OCI-LY1 (cell line): ENCODE measurements around the gene SMAD3.

ENCODE experiments used
- H2AFZ ChIP-seq: fragments of 200-600 bp; sonication (generic), shearing (Covaris generic); 2 replicates; pipeline ENCODE4 v1.6.0; 2014; ENCODE audit warnings: antibody characterized with exemption, mild to moderate bottlenecking, low read length
- H3F3A ChIP-seq: fragments of 200-600 bp; sonication (generic), shearing (Covaris generic); 2 replicates; pipeline ENCODE4 v1.6.0; 2014; ENCODE audit warnings: mild to moderate bottlenecking, antibody characterized with exemption, low read length, moderate library complexity; ENCODE audit not compliant: insufficient read depth
- H3K27ac ChIP-seq: fragments of 200-600 bp; sonication (generic); 2 replicates; pipeline ENCODE4 v1.5.1; 2014; ENCODE audit warnings: low read length, mixed run types, mild to moderate bottlenecking, low read depth; ENCODE audit not compliant: poor library complexity, severe bottlenecking
- H3K27me3 ChIP-seq: fragments of 200-600 bp; sonication (generic); 2 replicates; pipeline ENCODE4 v1.6.0; 2014; ENCODE audit warnings: antibody characterized with exemption, mild to moderate bottlenecking, low read length, moderate library complexity; ENCODE audit not compliant: insufficient read depth
- H3K36me3 ChIP-seq: fragments of 200-600 bp; sonication (generic); 2 replicates; pipeline ENCODE4 v1.6.1; 2014; ENCODE audit warnings: mild to moderate bottlenecking, antibody characterized with exemption, low read length, moderate library complexity, mixed read lengths; ENCODE audit not compliant: insufficient read depth
- H3K4me1 ChIP-seq: fragments of 200-600 bp; sonication (generic); 2 replicates; pipeline ENCODE4 v1.5.1; 2014; ENCODE audit warnings: mild to moderate bottlenecking, low read length, moderate library complexity; ENCODE audit not compliant: insufficient read depth, severe bottlenecking
- H3K4me2 ChIP-seq: fragments of 200-600 bp; sonication (generic), shearing (Covaris generic); 2 replicates; pipeline ENCODE4 v1.6.1; 2014; ENCODE audit warnings: low read length
- H3K4me3 ChIP-seq: fragments of 200-600 bp; sonication (generic); 2 replicates; pipeline ENCODE4 v1.5.1; 2014; ENCODE audit warnings: low read length, low read depth, mild to moderate bottlenecking, mixed read lengths; ENCODE audit not compliant: poor library complexity, severe bottlenecking
- H3K79me2 ChIP-seq: fragments of 200-600 bp; shearing (Covaris generic); 2 replicates; pipeline ENCODE4 v1.6.1; 2016; ENCODE audit warnings: mixed run types, low read length, mixed read lengths; ENCODE audit not compliant: insufficient read depth
- H3K9ac ChIP-seq: fragments of 200-600 bp; sonication (generic), shearing (Covaris generic); 2 replicates; pipeline ENCODE4 v1.6.1; 2014; ENCODE audit warnings: mild to moderate bottlenecking, low read length, mixed read lengths
- H3K9me2 ChIP-seq: fragments of 200-600 bp; sonication (generic), shearing (Covaris generic); 2 replicates; pipeline ENCODE4 v1.6.1; 2014; ENCODE audit warnings: low read depth, mild to moderate bottlenecking, low read length, mixed read lengths
- H3K9me3 ChIP-seq: fragments of 200-600 bp; shearing (Covaris generic); 2 replicates; pipeline ENCODE4 v1.6.1; 2014; ENCODE audit warnings: low read length, mixed read lengths
- H4K20me1 ChIP-seq: fragments of 200-600 bp; sonication (generic), shearing (Covaris generic); 2 replicates; pipeline ENCODE4 v1.6.0; 2016; ENCODE audit warnings: mild to moderate bottlenecking, low read length; ENCODE audit not compliant: insufficient read depth
- EZH2 ChIP-seq: fragments of 200-600 bp; sonication (generic), shearing (Covaris generic); IDR thresholded peaks from 2 replicates; pipeline ENCODE4 v1.8.0; 2017; ENCODE audit warnings: borderline replicate concordance, mixed run types, mild to moderate bottlenecking, antibody characterized with exemption, low read length, moderate library complexity, mixed read lengths
- TF ChIP-seq, protein P1 (sequence below): fragments of 200-600 bp; sonication (generic), shearing (Covaris generic); IDR thresholded peaks from 2 replicates; pipeline ENCODE4 v1.5.1; 2017; ENCODE audit warnings: mild to moderate bottlenecking, antibody characterized with exemption, low read length, moderate library complexity, mixed read lengths

SMAD3 gene

DNA sequence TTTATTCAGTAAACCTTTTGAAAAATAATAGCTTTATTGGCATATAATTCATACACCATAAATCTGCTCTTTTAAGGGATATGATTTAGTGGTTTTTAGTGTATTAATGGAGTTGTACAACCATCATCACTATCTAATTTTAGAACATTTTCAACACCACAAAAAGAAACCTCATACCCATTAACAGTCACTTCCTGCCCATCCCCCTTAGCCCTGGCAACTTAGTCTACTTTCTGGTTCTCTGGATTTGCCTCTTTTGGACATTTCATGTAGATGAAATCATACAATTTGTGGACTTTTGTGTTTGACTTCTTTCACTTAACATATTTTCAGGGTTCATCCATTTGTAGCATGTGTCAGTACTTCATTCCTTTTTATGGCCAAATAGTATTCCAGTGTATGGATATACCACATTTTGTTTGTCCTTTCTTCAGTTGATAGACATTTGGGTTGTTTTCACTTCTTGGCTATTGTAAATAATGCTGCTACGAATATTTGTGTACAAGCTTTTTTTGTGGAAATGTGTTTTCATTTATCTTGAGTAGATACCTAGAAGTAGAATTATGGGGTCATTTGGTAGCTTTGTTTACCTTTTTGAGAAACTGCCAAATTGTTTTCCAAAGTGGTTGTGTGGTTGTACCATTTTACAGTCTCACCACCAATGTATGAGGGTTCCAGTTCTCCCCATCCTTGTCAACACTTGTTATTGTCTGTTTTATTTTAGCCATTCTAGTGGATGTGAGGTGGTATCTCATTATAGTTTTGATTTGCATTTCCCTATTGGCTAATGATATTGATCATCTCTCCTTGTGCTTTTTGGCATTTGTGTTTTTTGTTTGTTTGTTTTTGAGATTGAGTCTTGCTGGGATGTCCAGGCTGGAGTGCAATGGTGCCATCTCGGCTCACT, 45.8 kb downstream of the SMAD3 start:
- H3K9ac ChIP-seq: no peak overlapping the region
- no peaks in the 10 kb centered on the region for H3K27me3 ChIP-seq
- peaks cover 8% of the 10 kb centered on the region for H3K9me3 ChIP-seq
- H3K4me3 ChIP-seq: no peak overlapping the region
- H3K9me2 ChIP-seq: no peaks in the 10 kb centered on the region
- peak overlapping the region; percentile 89 for H3K27ac ChIP-seq
- H2AFZ ChIP-seq: no peak overlapping the region
- H3K4me2 ChIP-seq: peak overlapping the region; percentile 55; the same call in 1 of the 2 replicates
- no peaks in the 10 kb centered on the region for H3F3A ChIP-seq
- no peaks in the 10 kb centered on the region for H4K20me1 ChIP-seq
- H3K79me2 ChIP-seq: peaks cover 30% of the 10 kb centered on the region
- no peak for TF ChIP-seq EZH2
- TF ChIP-seq, protein P1, sequence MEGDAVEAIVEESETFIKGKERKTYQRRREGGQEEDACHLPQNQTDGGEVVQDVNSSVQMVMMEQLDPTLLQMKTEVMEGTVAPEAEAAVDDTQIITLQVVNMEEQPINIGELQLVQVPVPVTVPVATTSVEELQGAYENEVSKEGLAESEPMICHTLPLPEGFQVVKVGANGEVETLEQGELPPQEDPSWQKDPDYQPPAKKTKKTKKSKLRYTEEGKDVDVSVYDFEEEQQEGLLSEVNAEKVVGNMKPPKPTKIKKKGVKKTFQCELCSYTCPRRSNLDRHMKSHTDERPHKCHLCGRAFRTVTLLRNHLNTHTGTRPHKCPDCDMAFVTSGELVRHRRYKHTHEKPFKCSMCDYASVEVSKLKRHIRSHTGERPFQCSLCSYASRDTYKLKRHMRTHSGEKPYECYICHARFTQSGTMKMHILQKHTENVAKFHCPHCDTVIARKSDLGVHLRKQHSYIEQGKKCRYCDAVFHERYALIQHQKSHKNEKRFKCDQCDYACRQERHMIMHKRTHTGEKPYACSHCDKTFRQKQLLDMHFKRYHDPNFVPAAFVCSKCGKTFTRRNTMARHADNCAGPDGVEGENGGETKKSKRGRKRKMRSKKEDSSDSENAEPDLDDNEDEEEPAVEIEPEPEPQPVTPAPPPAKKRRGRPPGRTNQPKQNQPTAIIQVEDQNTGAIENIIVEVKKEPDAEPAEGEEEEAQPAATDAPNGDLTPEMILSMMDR: no peak
- H3K36me3 ChIP-seq: peaks cover 16% of the 10 kb centered on the region; the same call in 1 of the 2 replicates
- peaks cover 79% of the 10 kb centered on the region for H3K4me1 ChIP-seq

DNA sequence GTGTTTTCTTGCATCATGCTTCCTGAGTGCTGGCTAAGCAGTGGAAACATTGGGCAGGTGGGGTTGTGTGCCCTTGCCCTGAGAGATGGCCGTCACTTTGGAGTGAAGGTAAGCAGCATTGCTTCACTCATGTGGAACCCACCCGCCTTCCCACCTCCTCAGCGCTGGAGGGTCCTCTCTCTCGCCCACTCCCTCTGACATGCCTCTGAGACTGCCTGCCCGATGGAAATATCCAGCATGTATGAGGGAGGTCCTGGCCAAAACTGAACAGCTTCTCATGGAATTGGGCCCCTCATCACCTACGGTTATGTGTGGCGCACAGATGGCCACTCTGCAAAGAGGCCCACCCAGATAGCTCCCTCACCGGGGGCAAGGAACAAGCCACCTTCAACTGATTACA, 48.6 kb downstream of the SMAD3 start:
- Histone ChIP-seq H3K36me3 (peaks cover 16% of the 10 kb centered on the region; the same call in 1 of the 2 replicates), H3K9me2 (no peaks in the 10 kb centered on the region), H4K20me1 (no peaks in the 10 kb centered on the region), H3K27ac (peak overlapping the region; percentile 77), H3K4me2 (peak overlapping the region; percentile 12; the same call in 1 of the 2 replicates), H3K4me3 (no peak overlapping the region), H2AFZ (no peak overlapping the region), H3F3A (no peaks in the 10 kb centered on the region), H3K9ac (no peak overlapping the region), H3K9me3 (peaks cover 8% of the 10 kb centered on the region), H3K79me2 (peaks cover 27% of the 10 kb centered on the region), H3K27me3 (no peaks in the 10 kb centered on the region), H3K4me1 (peaks cover 79% of the 10 kb centered on the region)
- TF ChIP-seq, protein P1: no peak
- no peak for TF ChIP-seq EZH2

DNA sequence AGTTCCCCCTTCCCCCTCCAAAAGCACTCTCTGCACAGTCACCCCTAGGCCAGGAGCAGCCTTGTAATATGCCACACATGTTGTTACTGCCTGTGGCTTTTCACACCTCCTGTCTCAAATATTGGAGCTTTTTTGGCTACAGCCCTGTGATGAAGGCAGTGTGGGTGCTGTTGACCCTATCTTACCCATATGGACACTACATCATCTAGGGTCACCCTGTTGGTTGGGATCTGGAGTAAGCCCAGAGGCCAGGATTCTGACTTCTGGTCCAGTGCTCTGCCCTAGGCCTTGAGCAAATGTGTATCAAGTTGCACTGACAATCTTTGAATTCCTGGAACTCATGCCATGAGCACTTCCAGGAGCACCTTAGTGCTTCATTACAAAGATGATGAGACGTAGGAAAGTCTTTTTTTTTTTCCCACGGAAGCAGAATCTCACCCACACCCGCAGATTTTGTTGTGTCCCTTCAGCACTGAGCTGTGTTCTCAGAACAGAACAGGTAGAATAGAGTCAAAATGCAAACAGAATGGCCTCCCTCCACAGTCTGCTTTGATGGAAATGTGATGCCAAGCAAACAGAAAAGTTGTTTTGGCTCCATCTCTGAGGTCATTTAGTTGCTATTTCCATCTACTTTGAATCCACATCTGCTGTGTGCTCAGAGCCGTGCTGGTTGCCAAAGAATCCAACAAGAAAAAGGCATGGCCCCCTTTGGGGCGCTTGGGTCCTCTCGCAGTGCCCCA, 49.6 kb downstream of the SMAD3 start:
- H3K4me3 ChIP-seq: no peak overlapping the region
- H4K20me1 ChIP-seq: no peaks in the 10 kb centered on the region
- peak overlapping the region; percentile 77 for H3K27ac ChIP-seq
- H3F3A ChIP-seq: no peaks in the 10 kb centered on the region
- H3K9me2 ChIP-seq: no peaks in the 10 kb centered on the region
- TF ChIP-seq, protein P1: no peak
- no peak for TF ChIP-seq EZH2
- no peaks in the 10 kb centered on the region for H3K27me3 ChIP-seq
- peak overlapping the region; percentile 6; the same call in 1 of the 2 replicates for H3K9ac ChIP-seq
- H3K79me2 ChIP-seq: peaks cover 22% of the 10 kb centered on the region
- peaks cover 8% of the 10 kb centered on the region for H3K9me3 ChIP-seq
- H3K36me3 ChIP-seq: peaks cover 16% of the 10 kb centered on the region; the same call in 1 of the 2 replicates
- H3K4me1 ChIP-seq: peaks cover 79% of the 10 kb centered on the region
- H2AFZ ChIP-seq: no peak overlapping the region
- peak overlapping the region; percentile 28; the same call in 1 of the 2 replicates for H3K4me2 ChIP-seq
